Kidney (tissue), 14 donors: ENCODE measurements around the gene TAS2R31. TPM values are rescaled to one million over a fixed set of nuclear protein-coding genes. Genes with fewer than 3 reads are reported as not detected.
"Not testable (repeated sequence)": the region's sequence is repeated elsewhere in the genome, so short reads cannot be mapped to it uniquely, and the experiment has no call there.

ENCODE experiments used
- DNase-seq, 5 donors: peaks; one replicate each; pipeline ENCODE4 v3.0.0-alpha.2; 2013 to 2020
- FAIRE-seq: peaks from 2 replicates; lab custom pipeline; 2012; peaks lifted over from hg19 to GRCh38; lab: Jason Lieb, UNC
- H3K27ac ChIP-seq, 2 donors: one replicate each; pipeline ENCODE4 v1.7.0; 2013; ENCODE audit warnings: low read depth in 2 of 2, low read length in 2 of 2, inconsistent platforms in 1 of 2
- H3K27me3 ChIP-seq: one replicate; pipeline ENCODE4 v1.7.1; 2013; ENCODE audit warnings: low read length, inconsistent platforms; ENCODE audit not compliant: control insufficient read depth, insufficient read depth
- H3K36me3 ChIP-seq, 3 donors: one replicate each; pipeline versions ENCODE4 v1.7.0 to v1.7.1; 2013; ENCODE audit warnings: low read length in 3 of 3, control low read depth in 1 of 3, inconsistent platforms in 1 of 3; ENCODE audit not compliant: insufficient read depth in 3 of 3, control insufficient read depth in 2 of 3
- H3K4me1 ChIP-seq, 3 donors: one replicate each; pipeline versions ENCODE4 v1.7.0 to v1.7.1; 2013; ENCODE audit warnings: low read length in 3 of 3, inconsistent platforms in 1 of 3, low read depth in 1 of 3; ENCODE audit not compliant: control insufficient read depth in 2 of 3, insufficient read depth in 2 of 3
- H3K4me3 ChIP-seq, 3 donors: one replicate each; pipeline versions ENCODE4 v1.7.0 to v1.8.1; 2013; ENCODE audit warnings: low read length in 3 of 3, control low read depth in 1 of 3, inconsistent platforms in 1 of 3
- H3K9ac ChIP-seq, 3 donors: one replicate each; pipeline versions ENCODE4 v1.7.0 to v1.7.1; 2013; ENCODE audit warnings: low read length in 3 of 3, control low read depth in 1 of 3, inconsistent platforms in 1 of 3
- H3K9me3 ChIP-seq, 3 donors: one replicate each; pipeline versions ENCODE4 v1.7.0 to v1.7.1; 2013; ENCODE audit warnings: low read length in 3 of 3, control low read depth in 1 of 3, inconsistent platforms in 1 of 3; ENCODE audit not compliant: control insufficient read depth in 2 of 3, insufficient read depth in 1 of 3
- intact Hi-C: fragments of 100-400 bp; cut with DNase I; formaldehyde crosslinking; loops from one replicate; pipeline ENCODE4 v1.11.1; 2022
- polyA plus RNA-seq: library from polyadenylated mRNA; stranded (reverse); fragments of 350-450 nt; fragmentation: Illumina TruSeq; extraction: RNeasy Lipid Tissue Mini Kit (QIAGEN cat#74804); gene quantifications from one replicate; pipeline ENCODE4 v1.2.3, GENCODE V29; 2014; ENCODE audit warnings: low read depth, low replicate concordance; ENCODE audit not compliant: insufficient read depth
- total RNA-seq: library from RNA; stranded (reverse); fragmentation: NEBNext Ultra II Directional; extraction: Animal tissue kit (Norgen Biotek cat#: 25700); gene quantifications from one replicate; pipeline ENCODE4 v1.2.1, GENCODE V29; 2021
- TF ChIP-seq, protein P1 (sequence below): IDR thresholded peaks from 3 replicates; pipeline ENCODE4 v1.5.1; 2012; ENCODE audit warnings: mild to moderate bottlenecking, moderate library complexity, borderline replicate concordance; ENCODE audit not compliant: insufficient read depth; ENCODE audit errors: extremely low read depth
- donor health status: control.
- donor health status: control.
- donor health status: control.
- donor health status: control.
- donor health status: control.
- donor health status: DM: yes; HTN: yes; CAD: no.
- donor health status: Normal renal cell carcinoma (clear cell type).

The TAS2R31 gene
- total and polyA plus RNA-seq, 2 donors from 2014 or later, result 5.9 TPM; not detected in 1

DNA sequence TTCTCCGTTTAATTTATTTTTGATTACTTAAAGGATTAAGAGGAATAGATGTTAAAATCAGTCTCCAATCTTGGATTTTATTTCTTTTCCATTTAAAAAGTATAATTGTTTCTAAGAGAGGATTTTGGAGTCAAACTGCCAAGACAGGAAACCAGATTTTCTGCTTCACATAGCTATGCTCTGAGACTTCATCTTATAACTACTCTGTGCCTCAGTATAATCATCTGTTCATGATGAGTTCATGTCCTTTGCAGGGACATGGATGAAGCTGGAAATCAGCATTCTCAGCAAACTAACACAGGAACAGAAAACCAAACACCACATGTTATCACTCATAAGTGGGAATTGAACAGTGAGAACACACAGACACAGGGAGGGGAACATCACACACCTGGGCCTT, 9.0 kb upstream of the TAS2R31 start:
- no peak for DNase-seq
- Histone ChIP-seq H3K4me3 (no peak overlapping the region), H3K9ac (no peak overlapping the region), H3K27ac (no peak overlapping the region), H3K27me3 (no peaks in the 10 kb centered on the region), H3K4me1 (no peaks in the 10 kb centered on the region), H3K36me3 (no peaks in the 10 kb centered on the region), H3K9me3 (no peaks in the 10 kb centered on the region)
- intact Hi-C loops, result no loop called here
- TF ChIP-seq, protein P1, sequence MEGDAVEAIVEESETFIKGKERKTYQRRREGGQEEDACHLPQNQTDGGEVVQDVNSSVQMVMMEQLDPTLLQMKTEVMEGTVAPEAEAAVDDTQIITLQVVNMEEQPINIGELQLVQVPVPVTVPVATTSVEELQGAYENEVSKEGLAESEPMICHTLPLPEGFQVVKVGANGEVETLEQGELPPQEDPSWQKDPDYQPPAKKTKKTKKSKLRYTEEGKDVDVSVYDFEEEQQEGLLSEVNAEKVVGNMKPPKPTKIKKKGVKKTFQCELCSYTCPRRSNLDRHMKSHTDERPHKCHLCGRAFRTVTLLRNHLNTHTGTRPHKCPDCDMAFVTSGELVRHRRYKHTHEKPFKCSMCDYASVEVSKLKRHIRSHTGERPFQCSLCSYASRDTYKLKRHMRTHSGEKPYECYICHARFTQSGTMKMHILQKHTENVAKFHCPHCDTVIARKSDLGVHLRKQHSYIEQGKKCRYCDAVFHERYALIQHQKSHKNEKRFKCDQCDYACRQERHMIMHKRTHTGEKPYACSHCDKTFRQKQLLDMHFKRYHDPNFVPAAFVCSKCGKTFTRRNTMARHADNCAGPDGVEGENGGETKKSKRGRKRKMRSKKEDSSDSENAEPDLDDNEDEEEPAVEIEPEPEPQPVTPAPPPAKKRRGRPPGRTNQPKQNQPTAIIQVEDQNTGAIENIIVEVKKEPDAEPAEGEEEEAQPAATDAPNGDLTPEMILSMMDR, result no peak
- FAIRE-seq, result peak; percentile 68

DNA sequence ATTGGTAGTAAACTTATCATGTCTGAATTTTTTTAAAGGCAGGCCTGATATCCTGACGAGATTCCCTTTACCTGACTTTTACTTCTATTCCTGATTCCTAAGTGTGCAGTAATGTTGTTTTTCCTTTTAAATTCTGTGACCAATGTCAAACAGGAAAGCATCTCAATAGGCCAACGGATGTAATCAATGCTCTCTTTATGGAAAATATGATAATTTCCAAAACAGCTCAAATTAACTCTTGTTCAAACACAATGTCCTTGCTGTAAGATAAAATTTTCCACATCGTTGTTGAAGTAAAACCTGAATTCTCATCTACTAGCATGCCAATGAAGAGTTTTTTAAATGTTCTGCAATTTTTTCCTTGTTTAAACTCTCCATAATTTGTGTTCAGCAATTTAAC, 8.0 kb upstream of the TAS2R31 start:
- FAIRE-seq, result no peak
- DNase-seq, result no peak
- TF ChIP-seq, protein P1, result no peak
- Histone ChIP-seq H3K27me3 (no peaks in the 10 kb centered on the region), H3K9me3 (no peaks in the 10 kb centered on the region), H3K4me1 (no peaks in the 10 kb centered on the region), H3K36me3 (no peaks in the 10 kb centered on the region), H3K4me3 (no peak overlapping the region), H3K9ac (no peak overlapping the region), H3K27ac (no peak overlapping the region)
- intact Hi-C loops, result no loop called here

DNA sequence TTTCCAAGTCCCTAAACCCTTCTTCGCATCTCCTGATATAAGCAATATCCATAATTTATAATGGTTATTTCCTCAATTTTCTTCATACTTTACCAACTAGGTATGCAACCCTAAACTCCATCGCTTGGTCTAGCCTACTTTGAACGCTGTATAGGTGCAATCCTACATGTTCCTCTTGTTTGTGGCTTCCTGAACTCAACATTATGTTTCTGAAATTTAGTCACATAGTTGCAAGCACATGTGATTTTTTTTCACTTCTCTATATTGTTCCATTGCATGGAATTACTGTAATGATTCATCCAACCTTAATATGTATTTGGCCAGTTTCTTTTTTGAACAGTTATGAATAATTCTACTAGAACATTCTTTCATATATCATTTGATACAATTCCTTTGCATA, 2.8 kb upstream of the TAS2R31 start:
- H3K27me3 ChIP-seq, H3K36me3 ChIP-seq, DNase-seq, intact Hi-C loops, H3K4me1 ChIP-seq, H3K9ac ChIP-seq, H3K9me3 ChIP-seq, H3K27ac ChIP-seq, FAIRE-seq, H3K4me3 ChIP-seq: not testable (repeated sequence)

DNA sequence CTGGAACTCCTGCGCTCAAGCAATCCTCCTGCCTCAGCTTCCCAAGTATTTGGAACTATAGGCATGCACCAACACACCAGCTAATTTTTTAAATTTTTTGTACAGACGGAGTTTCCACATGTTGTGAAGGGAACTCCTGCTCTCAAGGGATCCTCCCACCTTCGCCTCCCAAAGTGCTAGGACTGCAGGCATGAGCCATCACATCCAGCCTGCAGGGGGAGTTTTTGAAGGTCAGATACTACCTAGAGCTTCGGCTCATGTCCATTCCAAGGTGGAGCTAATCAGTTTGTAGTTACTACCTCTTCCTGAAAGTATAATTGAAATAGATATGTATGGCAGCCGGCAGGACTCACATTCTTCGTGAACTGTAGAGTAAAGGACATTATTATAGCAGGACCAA, 5.1 kb downstream of the TAS2R31 start:
- Histone ChIP-seq H3K36me3 (no peaks in the 10 kb centered on the region), H3K9me3 (no peaks in the 10 kb centered on the region), H3K27ac (no peak overlapping the region), H3K27me3 (no peaks in the 10 kb centered on the region), H3K9ac (no peak overlapping the region), H3K4me3 (no peak overlapping the region), H3K4me1 (no peaks in the 10 kb centered on the region)
- no peak for DNase-seq
- intact Hi-C loops, result no loop called here
- FAIRE-seq, result no peak
- TF ChIP-seq, protein P1, result no peak
